HG03060 (cell line): ENCODE measurements around the gene MTA1.

Experiments used
- ATAC-seq: cut with Tn5 transposase; IDR thresholded peaks from one replicate; pipeline ENCODE4 v1.9.1; 2021; ENCODE audit warnings: low read depth, moderate number of reproducible peaks; ENCODE audit not compliant: unreplicated experiment

The MTA1 gene

GRCh38 chr14:105455766-105456660 lies 36.4 kb downstream of the MTA1 start:
- no peak for ATAC-seq

GRCh38 chr14:105456736-105457617 lies 37.4 kb downstream of the MTA1 start:
- ATAC-seq: no peak

- ATAC-seq: no peak
These were observed 38.4 kb downstream of the MTA1 start for GRCh38 chr14:105458010-105458409.

GRCh38 chr14:105458571-105458970 lies 38.9 kb downstream of the MTA1 start:
- no peak for ATAC-seq

GRCh38 chr14:105460116-105460515 lies 40.5 kb downstream of the MTA1 start:
- ATAC-seq: no peak

GRCh38 chr14:105460616-105461015 lies 41.0 kb downstream of the MTA1 start:
- no peak for ATAC-seq

- ATAC-seq: no peak
These were observed 42.3 kb downstream of the MTA1 start for GRCh38 chr14:105461903-105462302.

GRCh38 chr14:105464501-105464900 lies 44.9 kb downstream of the MTA1 start:
- no peak for ATAC-seq

GRCh38 chr14:105465209-105466031 lies 45.8 kb downstream of the MTA1 start:
- no peak for ATAC-seq

- no peak for ATAC-seq
These were observed 47.1 kb downstream of the MTA1 start for GRCh38 chr14:105466531-105467248.

GRCh38 chr14:105467249-105467941 lies 47.8 kb downstream of the MTA1 start:
- no peak for ATAC-seq

- ATAC-seq: no peak
These were observed 48.4 kb downstream of the MTA1 start for GRCh38 chr14:105467942-105468471.

- ATAC-seq: no peak
These were observed 49.1 kb downstream of the MTA1 start for GRCh38 chr14:105468621-105469241.

- no peak for ATAC-seq
These were observed 50.1 kb downstream of the MTA1 start for GRCh38 chr14:105469456-105470349.

GRCh38 chr14:105470350-105471296 lies 51.0 kb downstream of the MTA1 start:
- ATAC-seq: no peak

GRCh38 chr14:105471297-105471821 lies 51.7 kb downstream of the MTA1 start:
- ATAC-seq: no peak
